HG03196 (cell line): ENCODE results near the gene DIP2C.
"Not testable (repeated sequence)": the region's sequence is repeated elsewhere in the genome, so short reads cannot be mapped to it uniquely, and the experiment has no call there.

Source experiments
- ATAC-seq: cut with Tn5 transposase; IDR thresholded peaks from one replicate; pipeline ENCODE4 v1.9.1; 2021; ENCODE audit not compliant: unreplicated experiment

Gene DIP2C

DNA sequence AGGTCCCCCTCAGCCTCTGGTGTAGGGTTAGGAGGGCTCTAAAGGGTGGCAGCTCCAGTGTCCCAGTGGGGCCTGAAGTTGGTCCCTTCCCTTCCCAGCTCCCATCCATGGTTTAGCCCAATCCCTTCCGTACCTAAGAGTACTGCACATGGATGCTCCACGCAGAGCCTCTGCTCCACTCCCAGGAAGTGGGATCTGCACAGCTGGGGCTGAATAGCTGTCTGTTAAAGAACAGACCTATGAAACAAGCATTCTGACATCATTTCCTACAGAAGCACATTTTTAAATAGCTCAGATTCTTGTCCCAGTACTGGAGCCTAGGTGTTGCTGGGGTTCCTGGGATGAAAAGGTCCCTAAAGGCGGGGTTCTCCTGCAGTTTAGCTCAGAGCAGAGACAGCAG lies 418.3 kb downstream of the DIP2C start:
- ATAC-seq: no peak

DNA sequence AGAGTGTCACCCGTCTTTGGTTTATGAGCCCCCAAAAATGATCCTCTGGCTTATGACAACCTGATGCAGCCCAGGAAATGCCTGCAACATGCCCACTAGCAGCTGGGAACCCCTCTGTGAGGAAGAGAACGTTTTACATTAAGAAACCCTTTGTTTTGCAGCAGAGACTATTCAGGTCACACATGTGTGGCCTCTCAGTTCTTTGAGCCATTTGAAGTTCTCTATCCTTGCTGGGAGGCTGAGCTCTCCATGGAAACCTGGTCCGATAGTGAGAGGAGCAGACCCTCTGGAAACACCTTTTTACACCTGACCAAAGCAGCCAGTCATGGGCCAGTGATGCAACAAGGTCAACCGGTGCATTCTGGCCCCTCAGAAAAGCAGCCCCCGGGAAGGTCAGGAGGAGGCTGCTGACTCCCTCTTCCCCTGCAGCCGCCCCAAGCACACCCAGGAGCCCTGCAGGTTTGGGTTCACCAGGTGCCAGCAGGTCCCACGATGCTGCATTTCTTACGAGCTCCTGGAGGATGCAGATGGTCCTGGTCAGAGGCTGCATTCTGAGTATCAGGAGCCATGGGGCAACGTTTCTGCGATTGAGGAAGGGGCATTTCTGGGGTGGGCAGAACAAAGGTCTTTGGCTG lies 419.9 kb downstream of the DIP2C start:
- ATAC-seq: no peak

DNA sequence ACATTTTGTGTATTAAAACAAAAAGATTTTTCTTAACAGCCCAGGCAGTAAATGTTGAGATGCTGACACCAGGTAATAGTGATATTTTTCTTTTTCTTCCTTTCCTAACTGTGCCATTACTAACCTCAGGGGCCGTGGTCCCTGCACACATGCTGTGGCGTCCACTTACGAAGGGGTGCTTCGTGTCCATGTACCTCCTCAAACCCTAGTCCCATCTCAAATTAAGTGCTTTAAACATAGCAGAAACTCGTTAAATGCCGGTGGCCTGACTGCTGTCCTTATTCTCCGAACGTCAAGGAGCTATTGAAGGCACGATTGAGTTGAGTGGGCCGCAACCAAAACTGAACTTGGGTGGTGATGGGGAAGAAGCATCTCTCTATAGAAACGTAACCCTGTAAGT lies 421.8 kb downstream of the DIP2C start:
- no peak for ATAC-seq

DNA sequence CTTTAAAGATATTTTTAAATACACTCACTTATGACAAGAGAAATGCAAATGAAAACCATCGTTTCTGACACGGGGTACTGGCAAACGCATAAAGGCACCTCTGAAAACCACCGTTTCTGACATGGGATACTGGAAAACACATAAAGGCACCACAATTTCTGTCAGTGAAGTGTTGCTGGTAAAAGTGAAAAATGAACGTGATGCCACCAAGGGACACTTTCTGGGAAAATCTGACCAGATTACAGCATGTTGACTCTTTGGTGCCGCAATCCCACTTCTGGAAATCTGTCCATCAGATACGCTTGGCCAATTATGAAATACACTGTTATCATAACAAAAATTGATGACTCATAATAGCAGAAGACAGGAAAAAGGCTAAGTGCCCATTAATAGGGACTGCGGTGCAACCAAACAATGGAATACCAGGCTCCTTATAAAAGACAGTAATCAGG lies 422.5 kb downstream of the DIP2C start:
- no peak for ATAC-seq

- ATAC-seq: not testable (repeated sequence)
Observed at GRCh38 chr10:265816-266588, 423.5 kb downstream of the DIP2C start.

DNA sequence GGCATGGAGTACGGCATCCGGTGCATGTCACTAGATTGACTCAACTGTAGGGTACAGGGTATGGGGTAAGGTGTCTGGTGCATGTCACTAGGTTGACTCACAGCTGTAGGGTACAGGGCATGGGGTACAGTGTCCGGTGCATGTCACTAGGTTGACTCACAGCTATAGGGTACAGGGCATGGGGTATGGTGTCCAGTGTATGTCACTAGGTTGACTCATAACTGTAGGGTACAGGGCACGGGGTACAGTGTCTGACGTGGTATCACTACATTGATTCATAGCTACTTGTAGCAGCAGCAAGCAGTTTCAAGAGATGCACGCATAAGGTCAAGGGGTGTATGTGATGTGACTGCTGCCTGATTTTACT lies 424.4 kb downstream of the DIP2C start:
- ATAC-seq: not testable (repeated sequence)

DNA sequence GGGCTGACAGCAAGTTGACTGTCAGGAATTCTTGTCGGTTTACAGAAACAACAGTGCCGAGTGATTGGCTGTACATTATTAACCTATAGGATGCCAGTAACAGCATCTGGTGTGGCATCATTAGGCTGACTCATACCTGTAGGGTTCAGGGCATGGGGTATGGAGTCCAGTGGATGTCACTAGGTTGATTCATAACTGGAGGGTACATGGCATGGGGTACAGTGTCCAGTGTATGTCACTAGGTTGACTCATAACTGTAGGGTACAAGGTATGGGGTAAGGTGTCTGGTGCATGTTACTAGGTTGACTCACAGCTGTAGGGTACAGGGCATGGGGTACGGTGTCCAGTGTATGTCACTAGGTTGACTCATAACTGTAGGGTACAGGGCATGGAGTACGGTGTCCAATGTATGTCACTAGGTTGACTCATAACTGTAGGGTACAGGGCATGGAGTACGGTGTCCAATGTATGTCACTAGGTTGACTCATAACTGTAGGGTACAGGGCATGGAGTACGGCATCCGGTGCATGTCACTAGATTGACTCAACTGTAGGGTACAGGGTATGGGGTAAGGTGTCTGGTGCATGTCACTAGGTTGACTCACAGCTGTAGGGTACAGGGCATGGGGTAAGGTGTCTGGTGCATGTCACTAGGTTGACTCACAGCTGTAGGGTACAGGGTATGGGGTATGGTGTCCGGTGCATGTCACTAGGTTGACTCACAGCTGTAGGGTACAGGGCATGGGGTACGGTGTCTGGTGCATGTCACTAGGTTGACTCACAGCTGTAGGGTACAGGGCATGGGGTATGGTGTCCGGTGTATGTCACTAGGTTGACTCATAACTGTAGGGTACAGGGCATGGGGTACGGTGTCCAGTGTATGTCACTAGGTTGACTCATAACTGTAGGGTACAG lies 425.1 kb downstream of the DIP2C start:
- ATAC-seq: not testable (repeated sequence)

DNA sequence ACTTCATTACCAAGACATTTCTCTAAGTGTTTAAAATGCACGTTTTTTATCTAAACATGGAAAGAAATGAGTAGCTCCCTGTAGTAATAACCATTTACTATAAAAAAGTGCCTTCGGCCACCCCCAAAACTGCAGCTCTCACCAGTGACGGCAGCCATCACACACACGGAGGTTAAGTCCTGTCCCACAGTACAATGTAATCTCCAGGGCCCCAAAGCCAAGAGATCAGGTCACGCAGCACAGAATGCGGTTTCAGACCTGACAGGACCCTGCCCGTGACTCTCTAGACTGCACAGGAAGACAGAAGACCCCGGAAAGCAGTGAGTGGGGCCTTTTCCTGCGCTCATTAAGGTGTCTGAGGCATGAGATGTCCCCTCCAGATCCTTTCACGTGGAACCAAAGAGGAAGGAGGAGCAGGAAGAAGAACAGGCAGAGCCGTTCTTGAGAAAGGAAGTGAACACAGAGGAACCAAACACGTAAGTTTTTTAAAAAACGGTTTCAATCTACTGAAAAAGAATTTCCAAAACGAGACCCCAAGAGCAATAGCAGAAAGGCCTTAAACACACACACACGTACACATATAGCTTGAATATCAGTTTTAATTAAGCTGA lies 428.5 kb downstream of the DIP2C start:
- ATAC-seq: no peak

DNA sequence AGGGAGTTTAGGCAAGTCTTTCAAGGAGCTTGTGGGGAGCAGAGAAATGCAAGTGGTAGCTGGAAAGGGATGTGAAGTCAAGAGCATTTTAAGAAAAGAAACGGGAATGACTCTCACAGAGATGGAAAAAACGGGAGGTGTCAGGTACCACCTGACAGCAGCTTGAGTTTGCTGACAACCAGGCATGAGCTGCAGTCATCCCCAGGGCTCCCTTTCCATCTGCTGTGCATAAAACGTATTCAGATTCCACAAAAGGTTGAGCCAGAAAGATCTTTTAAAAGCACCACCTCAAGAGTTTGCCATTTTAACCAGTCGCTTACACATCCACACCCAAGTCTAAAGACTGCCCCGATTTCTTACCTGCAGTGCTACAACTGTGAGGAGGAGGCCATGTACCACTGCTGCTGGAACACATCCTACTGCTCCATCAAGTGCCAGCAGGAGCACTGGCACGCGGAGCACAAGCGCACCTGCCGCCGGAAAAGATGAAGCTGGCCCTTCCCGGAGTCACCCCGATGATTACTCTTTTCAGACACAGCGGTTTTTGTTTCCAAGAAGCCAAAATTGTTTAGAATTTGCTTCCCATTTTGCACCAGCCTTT lies 437.4 kb downstream of the DIP2C start:
- ATAC-seq: no peak

- ATAC-seq: no peak
Observed at GRCh38 chr10:248307-248706, 441.2 kb downstream of the DIP2C start.

DNA sequence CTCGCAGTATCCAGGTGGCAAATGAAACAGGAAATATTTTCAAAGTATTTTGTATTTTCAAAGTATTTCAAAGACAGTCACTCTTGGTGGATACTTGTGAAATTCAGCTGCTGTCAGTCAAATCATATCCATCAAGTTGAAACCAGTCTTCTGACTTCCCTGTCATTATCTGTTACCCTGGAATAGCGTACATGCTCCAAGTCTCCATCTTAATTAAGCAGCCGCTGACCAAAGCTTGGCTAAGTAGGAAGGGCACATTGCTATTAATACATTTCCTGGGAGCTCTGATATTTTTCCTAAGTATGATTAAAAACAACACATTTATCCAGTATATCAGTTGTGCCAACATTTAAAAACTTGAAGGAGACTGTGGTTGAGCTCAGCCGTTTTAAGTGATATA lies 442.0 kb downstream of the DIP2C start:
- ATAC-seq: no peak

DNA sequence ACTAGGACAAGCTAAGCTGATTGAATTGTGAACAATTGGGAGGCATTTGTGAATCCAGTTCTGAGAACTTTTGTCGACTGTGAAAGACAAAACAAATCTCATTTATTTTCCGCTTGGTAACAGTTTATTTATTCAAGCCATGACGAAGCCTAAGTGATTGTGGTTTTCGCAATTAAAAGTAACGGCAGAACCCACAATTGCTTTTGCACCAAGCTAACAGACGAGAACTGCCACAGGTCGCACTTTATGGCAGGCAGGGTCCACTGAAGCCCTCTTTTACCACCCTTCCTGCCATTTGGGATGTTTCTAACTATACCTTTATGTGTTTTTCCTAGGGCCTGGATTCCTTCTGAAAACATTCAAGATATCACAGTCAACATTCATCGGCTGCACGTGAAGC lies 443.0 kb downstream of the DIP2C start:
- ATAC-seq: no peak

DNA sequence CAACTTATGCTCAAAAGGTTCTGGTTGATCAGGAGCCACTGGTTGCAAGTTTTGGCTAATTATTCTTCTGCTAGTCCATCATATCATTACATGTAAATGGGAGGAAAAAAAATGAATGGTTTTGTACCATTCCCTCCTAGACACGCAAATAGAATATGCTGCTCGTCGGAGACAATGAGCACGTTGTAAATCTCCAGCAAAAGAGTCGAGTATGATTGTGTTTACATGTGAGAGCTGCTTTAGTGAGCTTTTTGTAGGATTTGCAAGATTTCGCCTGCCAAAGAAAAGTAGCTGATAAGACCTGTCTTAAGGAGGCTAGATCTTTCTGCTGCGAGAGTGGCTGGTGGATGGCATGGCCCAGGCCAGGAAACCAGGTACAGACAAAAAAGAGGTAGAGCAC lies 445.2 kb downstream of the DIP2C start:
- ATAC-seq: no peak

GRCh38 chr10:241966-242643 lies 447.4 kb downstream of the DIP2C start:
- no peak for ATAC-seq

DNA sequence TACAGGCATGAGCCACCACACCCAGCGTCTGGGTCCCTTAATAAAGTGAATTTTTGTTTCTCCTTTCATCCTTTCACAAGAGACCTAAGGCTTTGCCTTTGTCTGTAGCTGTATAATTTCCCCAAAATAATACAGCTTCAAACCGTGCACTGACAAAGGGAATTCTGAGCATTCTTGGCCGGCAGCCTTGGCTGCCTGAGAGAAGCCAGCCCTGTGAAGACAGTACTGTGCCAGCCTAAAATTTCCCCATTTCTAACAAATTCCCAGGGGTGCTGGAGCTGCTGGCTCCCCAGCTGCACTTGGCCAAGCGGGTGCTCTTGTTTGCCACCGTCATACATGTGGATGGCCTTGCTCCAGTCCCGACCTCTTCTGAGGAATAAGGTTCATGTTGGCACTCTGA lies 448.0 kb downstream of the DIP2C start:
- ATAC-seq: no peak

DNA sequence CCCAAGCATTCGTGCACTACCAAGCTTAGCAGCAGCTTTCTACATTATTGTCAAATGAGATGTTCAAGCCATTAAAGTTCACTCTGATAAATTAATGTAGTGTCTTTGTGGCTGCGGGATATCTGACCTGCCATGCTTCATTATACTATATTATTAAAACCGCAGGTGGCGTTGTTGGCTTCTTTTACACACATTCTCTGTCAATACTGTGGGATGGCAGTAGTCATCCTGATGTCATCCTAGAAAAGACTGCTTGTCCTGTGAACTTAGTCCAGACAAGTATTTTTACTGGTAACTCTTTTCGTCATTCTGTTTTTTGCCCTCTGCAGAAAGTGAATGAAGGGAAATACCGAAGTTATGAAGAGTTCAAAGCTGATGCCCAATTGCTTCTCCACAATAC lies 450.4 kb downstream of the DIP2C start:
- ATAC-seq: no peak

DNA sequence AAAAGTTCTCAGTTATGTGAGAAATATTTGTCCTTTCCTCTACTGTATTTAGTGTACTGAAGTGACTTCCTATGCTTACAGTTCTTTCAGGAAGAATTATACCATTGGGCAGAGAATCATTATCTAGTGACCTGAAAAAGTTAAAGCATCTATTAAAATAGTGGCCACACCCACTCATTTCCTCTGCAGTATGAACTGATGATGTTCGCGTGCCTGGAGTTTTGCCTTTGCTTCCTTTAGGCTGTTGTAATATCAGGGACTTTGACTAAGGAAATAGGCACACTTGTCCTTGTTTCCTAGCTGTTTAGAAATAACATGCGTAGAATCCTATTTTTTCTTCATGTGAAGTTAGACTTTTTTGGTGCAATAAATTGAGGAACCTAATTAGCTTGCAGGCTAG lies 453.6 kb downstream of the DIP2C start:
- no peak for ATAC-seq

DNA sequence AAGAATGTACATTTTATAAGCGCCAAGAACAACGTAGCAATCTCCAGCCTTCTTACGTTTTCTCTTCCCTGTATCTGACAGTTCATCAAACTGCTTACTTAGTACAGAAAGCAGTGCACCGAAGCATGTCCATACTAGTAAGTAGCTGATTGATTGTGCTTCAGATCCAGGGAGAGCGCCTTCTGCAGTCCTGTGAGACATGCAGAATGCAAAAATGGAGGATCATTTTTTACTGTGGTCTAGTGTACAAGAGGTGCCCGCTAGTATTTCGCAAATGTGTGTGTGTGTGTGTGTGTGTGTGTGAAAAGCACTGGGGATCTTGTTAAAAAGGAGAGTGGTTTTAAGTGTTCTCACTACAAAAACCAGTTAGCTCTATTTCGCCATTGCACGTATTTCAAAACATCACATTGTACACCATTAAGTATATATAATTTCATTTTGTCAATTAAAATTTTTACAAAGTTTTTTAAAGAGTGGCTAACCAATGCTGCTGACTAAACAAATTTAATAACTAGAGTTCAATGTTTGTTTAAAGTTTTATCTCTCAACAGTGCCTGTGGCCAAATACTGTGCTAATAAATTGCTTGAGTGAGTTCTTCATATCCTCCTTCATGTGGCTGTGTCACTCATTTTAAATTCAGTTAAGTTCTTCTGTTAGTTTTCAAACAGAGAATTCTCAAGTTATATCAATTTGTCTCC lies 454.6 kb downstream of the DIP2C start:
- no peak for ATAC-seq

DNA sequence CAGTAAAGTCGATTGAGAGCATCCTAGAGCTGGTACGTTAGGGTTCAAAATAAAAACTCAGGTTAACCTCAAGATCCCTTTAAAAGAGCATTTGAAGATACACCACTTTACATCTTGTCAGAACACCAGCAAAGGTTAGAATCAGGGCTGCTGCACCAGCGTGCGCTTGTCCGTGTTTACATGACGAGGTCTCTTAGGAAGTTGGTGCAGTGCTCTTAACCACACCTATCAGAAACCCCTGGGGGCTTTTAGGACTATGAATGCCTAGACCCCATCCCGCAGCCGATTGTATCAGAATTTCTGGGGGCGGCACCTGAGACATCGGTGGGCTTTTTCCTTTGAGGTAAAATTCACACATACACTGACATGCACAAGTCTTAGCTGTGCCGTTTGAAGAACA lies 456.6 kb downstream of the DIP2C start:
- ATAC-seq: no peak

- no peak for ATAC-seq
Observed at GRCh38 chr10:232061-232460, 457.4 kb downstream of the DIP2C start.
